ENCODE results near the gene DDR2.

DDR2 gene

GRCh38 chr1:162732094-162732493 lies 99.8 kb downstream of the DDR2 start:
- H3K4me2 ChIP-seq (ENCODE audit: low read length): no peak overlapping the region
- H2AFZ ChIP-seq (ENCODE audit: low read depth, low read length): no peak overlapping the region
- H3K9me3 ChIP-seq (ENCODE audit: insufficient read depth, low read length): no peaks in the 10 kb centered on the region
- H3K27ac ChIP-seq (ENCODE audit: low read length): no peak overlapping the region
- no peaks in the 10 kb centered on the region for H3K36me3 ChIP-seq (replicated peaks; ENCODE audit: low read depth, low read length)
- no peaks in the 10 kb centered on the region for H4K20me1 ChIP-seq (ENCODE audit: insufficient read depth, low read length)
- no peaks in the 10 kb centered on the region for H3K27me3 ChIP-seq (ENCODE audit: low read depth, low read length)
- no peak overlapping the region for H3K4me3 ChIP-seq (ENCODE audit: low read length)
- no peak overlapping the region for H3K9ac ChIP-seq (ENCODE audit: low read length)
- no peaks in the 10 kb centered on the region for H3K79me2 ChIP-seq (ENCODE audit: low read length)
- peaks cover 6% of the 10 kb centered on the region; the same call in 1 of the 2 replicates for H3K4me1 ChIP-seq (ENCODE audit: low read length)
- TF ChIP-seq CTCF (IDR thresholded peaks at IDR 0.05; ENCODE audit: low read depth, low read length) (no peak), EZH2phosphoT487 (IDR thresholded peaks at IDR 0.05; ENCODE audit: low read depth) (no peak)

- Histone ChIP-seq H3K9me3 (ENCODE audit: insufficient read depth, low read length) (no peaks in the 10 kb centered on the region), H3K4me1 (ENCODE audit: low read length) (peaks cover 6% of the 10 kb centered on the region; the same call in 1 of the 2 replicates), H3K9ac (ENCODE audit: low read length) (no peak overlapping the region), H3K4me3 (ENCODE audit: low read length) (no peak overlapping the region), H3K27ac (ENCODE audit: low read length) (no peak overlapping the region), H2AFZ (ENCODE audit: low read depth, low read length) (no peak overlapping the region), H3K79me2 (ENCODE audit: low read length) (no peaks in the 10 kb centered on the region), H3K4me2 (ENCODE audit: low read length) (no peak overlapping the region), H3K27me3 (ENCODE audit: low read depth, low read length) (no peaks in the 10 kb centered on the region), H4K20me1 (ENCODE audit: insufficient read depth, low read length) (no peaks in the 10 kb centered on the region), H3K36me3 (replicated peaks; ENCODE audit: low read depth, low read length) (no peaks in the 10 kb centered on the region)
- TF ChIP-seq EZH2phosphoT487 (IDR thresholded peaks at IDR 0.05; ENCODE audit: low read depth): no peak
- no peak for TF ChIP-seq CTCF (IDR thresholded peaks at IDR 0.05; ENCODE audit: low read depth, low read length)
Measured at GRCh38 chr1:162732566-162733335, 100.5 kb downstream of the DDR2 start.

GRCh38 chr1:162733336-162733590 lies 101.0 kb downstream of the DDR2 start:
- Histone ChIP-seq H3K4me1 (ENCODE audit: low read length) (peaks cover 6% of the 10 kb centered on the region; the same call in 1 of the 2 replicates), H3K27ac (ENCODE audit: low read length) (no peak overlapping the region), H3K9me3 (ENCODE audit: insufficient read depth, low read length) (no peaks in the 10 kb centered on the region), H3K79me2 (ENCODE audit: low read length) (no peaks in the 10 kb centered on the region), H3K4me3 (ENCODE audit: low read length) (no peak overlapping the region), H3K4me2 (ENCODE audit: low read length) (no peak overlapping the region), H4K20me1 (ENCODE audit: insufficient read depth, low read length) (no peaks in the 10 kb centered on the region), H3K27me3 (ENCODE audit: low read depth, low read length) (no peaks in the 10 kb centered on the region), H3K9ac (ENCODE audit: low read length) (no peak overlapping the region), H3K36me3 (replicated peaks; ENCODE audit: low read depth, low read length) (no peaks in the 10 kb centered on the region), H2AFZ (ENCODE audit: low read depth, low read length) (no peak overlapping the region)
- TF ChIP-seq EZH2phosphoT487 (IDR thresholded peaks at IDR 0.05; ENCODE audit: low read depth): no peak
- no peak for TF ChIP-seq CTCF (IDR thresholded peaks at IDR 0.05; ENCODE audit: low read depth, low read length)

GRCh38 chr1:162734047-162734446 lies 101.8 kb downstream of the DDR2 start:
- Histone ChIP-seq H3K4me2 (ENCODE audit: low read length) (no peak overlapping the region), H4K20me1 (ENCODE audit: insufficient read depth, low read length) (no peaks in the 10 kb centered on the region), H3K27me3 (ENCODE audit: low read depth, low read length) (no peaks in the 10 kb centered on the region), H3K4me3 (ENCODE audit: low read length) (no peak overlapping the region), H3K4me1 (ENCODE audit: low read length) (peaks cover 6% of the 10 kb centered on the region; the same call in 1 of the 2 replicates), H2AFZ (ENCODE audit: low read depth, low read length) (no peak overlapping the region), H3K9me3 (ENCODE audit: insufficient read depth, low read length) (no peaks in the 10 kb centered on the region), H3K9ac (ENCODE audit: low read length) (no peak overlapping the region), H3K79me2 (ENCODE audit: low read length) (no peaks in the 10 kb centered on the region), H3K36me3 (replicated peaks; ENCODE audit: low read depth, low read length) (no peaks in the 10 kb centered on the region), H3K27ac (ENCODE audit: low read length) (no peak overlapping the region)
- TF ChIP-seq EZH2phosphoT487 (IDR thresholded peaks at IDR 0.05; ENCODE audit: low read depth): no peak

Data from OCI-LY3 (cell line).